Keratinocyte (primary cell): ENCODE data around the gene TMEM267.

Source experiments
- CTCF ChIP-seq, 3 experiments: IDR thresholded peaks in 1 of 3; conservative IDR thresholded peaks in 1 of 3; optimal IDR thresholded peaks in 1 of 3; 2 replicates in 2 of 3; 3 replicates in 1 of 3; pipeline versions ENCODE3 to v1.5.1; 2011; ENCODE audit warnings: low read length in 3 of 3, mild to moderate bottlenecking in 3 of 3, moderate library complexity in 2 of 3, control low read depth in 1 of 3, inconsistent platforms in 1 of 3; ENCODE audit not compliant: insufficient read depth in 2 of 3; ENCODE audit errors: extremely low read depth in 1 of 3
- EZH2 ChIP-seq: IDR thresholded peaks from one replicate; pipeline ENCODE4 v1.6.1; 2012; ENCODE audit warnings: inconsistent platforms, mild to moderate bottlenecking, low read length, moderate library complexity

GRCh38 chr5:43412644-43413043 lies 71.0 kb downstream of the TMEM267 start:
- TF ChIP-seq CTCF (optimal IDR thresholded peaks at IDR 0.05 in 1 of 3, IDR thresholded peaks at IDR 0.05 in 1 of 3, conservative IDR thresholded peaks at IDR 0.05 in 1 of 3; ENCODE audit: extremely low read depth in 1 of 3, insufficient read depth in 2 of 3, low read length in 3 of 3): no peak
- TF ChIP-seq EZH2: no peak
